B cell (primary cell): ENCODE measurements around the gene OASL.

ENCODE experiments used
- CTCF ChIP-seq: fragments of 200-600 bp; IDR thresholded peaks from one replicate; pipeline ENCODE4 v1.8.0; 2022; ENCODE audit warnings: antibody characterized with exemption, mild to moderate bottlenecking
- EZH2 ChIP-seq: IDR thresholded peaks from 2 replicates; pipeline ENCODE4 v1.6.1; 2012; ENCODE audit warnings: borderline replicate concordance, low read depth, mild to moderate bottlenecking, moderate library complexity, low read length; ENCODE audit not compliant: insufficient read depth, poor library complexity, severe bottlenecking

DNA sequence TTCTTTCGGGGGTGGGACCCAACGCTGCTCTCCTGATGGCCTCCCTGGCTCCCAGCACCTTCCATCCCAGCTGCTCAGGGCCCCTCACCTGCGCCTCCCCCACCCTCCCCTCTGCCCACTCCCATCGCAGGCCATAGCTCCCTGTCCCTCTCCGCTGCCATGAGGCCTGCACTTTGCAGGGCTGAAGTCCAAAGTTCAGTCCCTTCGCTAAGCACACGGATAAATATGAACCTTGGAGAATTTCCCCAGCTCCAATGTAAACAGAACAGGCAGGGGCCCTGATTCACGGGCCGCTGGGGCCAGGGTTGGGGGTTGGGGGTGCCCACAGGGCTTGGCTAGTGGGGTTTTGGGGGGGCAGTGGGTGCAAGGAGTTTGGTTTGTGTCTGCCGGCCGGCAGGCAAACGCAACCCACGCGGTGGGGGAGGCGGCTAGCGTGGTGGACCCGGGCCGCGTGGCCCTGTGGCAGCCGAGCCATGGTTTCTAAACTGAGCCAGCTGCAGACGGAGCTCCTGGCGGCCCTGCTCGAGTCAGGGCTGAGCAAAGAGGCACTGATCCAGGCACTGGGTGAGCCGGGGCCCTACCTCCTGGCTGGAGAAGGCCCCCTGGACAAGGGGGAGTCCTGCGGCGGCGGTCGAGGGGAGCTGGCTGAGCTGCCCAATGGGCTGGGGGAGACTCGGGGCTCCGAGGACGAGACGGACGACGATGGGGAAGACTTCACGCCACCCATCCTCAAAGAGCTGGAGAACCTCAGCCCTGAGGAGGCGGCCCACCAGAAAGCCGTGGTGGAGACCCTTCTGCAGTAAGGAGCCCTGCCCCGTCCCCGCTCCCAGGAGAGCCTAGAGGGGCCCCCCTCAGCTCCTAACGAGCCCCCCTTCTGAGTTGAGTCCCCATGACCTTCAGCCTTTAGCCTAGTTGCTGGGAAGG lies 60.5 kb downstream of the OASL start, which contains the start of gene HNF1A:
- no peak for TF ChIP-seq CTCF
- no peak for TF ChIP-seq EZH2
